HUES64 (cell line): ENCODE data around the gene SGCE.

Source experiments
- H3K27ac ChIP-seq: 2 replicates; pipeline ENCODE4 v1.7.0; 2013; ENCODE audit warnings: low read depth, low read length, inconsistent platforms
- H3K27me3 ChIP-seq: 2 replicates; pipeline ENCODE4 v1.6.1; 2013; ENCODE audit warnings: mild to moderate bottlenecking, low read length; ENCODE audit not compliant: insufficient read depth
- H3K36me3 ChIP-seq: 2 replicates; pipeline ENCODE4 v1.6.1; 2013; ENCODE audit warnings: mild to moderate bottlenecking, low read length; ENCODE audit not compliant: insufficient read depth
- H3K4me1 ChIP-seq: 2 replicates; pipeline ENCODE4 v1.6.1; 2013; ENCODE audit warnings: mild to moderate bottlenecking, low read length, moderate library complexity; ENCODE audit not compliant: insufficient read depth
- H3K4me3 ChIP-seq: 2 replicates; pipeline ENCODE4 v1.5.1; 2013; ENCODE audit warnings: mild to moderate bottlenecking, low read length, moderate library complexity
- H3K9ac ChIP-seq: 2 replicates; pipeline ENCODE4 v1.6.1; 2013; ENCODE audit warnings: mild to moderate bottlenecking, low read depth, low read length
- H3K9me3 ChIP-seq: 2 replicates; pipeline ENCODE4 v1.6.1; 2013; ENCODE audit warnings: low read depth, low read length; ENCODE audit not compliant: insufficient read depth
- whole genome bisulfite sequencing: fragments of 150-250, 120-280 bp; methylation state at CpG from one replicate; pipeline ENCODE4 v1.1.7; 2013; ENCODE audit warnings: missing lambda C conversion rate; 5-methylcytosine and 5-hydroxymethylcytosine counted together

SGCE gene

GRCh38 chr7:94676431-94676830 is 20.5 kb upstream of the SGCE start:
- Histone ChIP-seq H3K9ac (no peak overlapping the region), H3K4me1 (no peaks in the 10 kb centered on the region; the same call in 1 of the 2 replicates), H3K27ac (no peak overlapping the region), H3K9me3 (no peaks in the 10 kb centered on the region), H3K27me3 (no peaks in the 10 kb centered on the region), H3K36me3 (no peaks in the 10 kb centered on the region), H3K4me3 (no peak overlapping the region)
- 95% methylated on average over 2 of the region's 3 CpGs for WGBS

DNA sequence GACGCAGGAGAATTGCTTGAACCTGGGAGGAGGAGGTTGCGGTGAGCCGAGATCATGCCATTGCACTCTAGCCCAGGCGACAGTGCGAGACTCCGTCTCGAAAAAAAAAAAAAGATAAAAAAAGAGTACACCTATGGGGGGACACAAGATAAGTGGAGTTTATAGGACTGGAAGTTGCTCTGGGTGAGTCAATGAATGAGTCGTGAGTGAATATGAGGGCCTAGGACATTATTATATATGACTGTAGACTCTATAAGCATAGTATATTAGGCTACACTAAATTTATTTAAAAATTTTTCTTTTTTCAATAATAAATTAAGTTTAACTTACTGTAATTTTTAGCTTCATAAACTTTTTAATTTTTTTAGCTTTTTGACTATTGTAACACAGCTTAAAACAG is 19.4 kb upstream of the SGCE start:
- no peak overlapping the region for H3K9ac ChIP-seq
- WGBS: 97% methylated on average over 8 of the region's 8 CpGs
- no peak overlapping the region for H3K4me3 ChIP-seq
- no peaks in the 10 kb centered on the region for H3K36me3 ChIP-seq
- H3K27ac ChIP-seq: no peak overlapping the region
- H3K4me1 ChIP-seq: no peaks in the 10 kb centered on the region; the same call in 1 of the 2 replicates
- H3K9me3 ChIP-seq: no peaks in the 10 kb centered on the region
- no peaks in the 10 kb centered on the region for H3K27me3 ChIP-seq

- Histone ChIP-seq H3K27ac (no peak overlapping the region), H3K4me3 (no peak overlapping the region), H3K27me3 (no peaks in the 10 kb centered on the region), H3K36me3 (no peaks in the 10 kb centered on the region), H3K4me1 (no peaks in the 10 kb centered on the region), H3K9me3 (no peaks in the 10 kb centered on the region), H3K9ac (no peak overlapping the region)
- WGBS: 93% methylated on average over 4 of the region's 4 CpGs
Measured at GRCh38 chr7:94671444-94672235, 15.7 kb upstream of the SGCE start.

DNA sequence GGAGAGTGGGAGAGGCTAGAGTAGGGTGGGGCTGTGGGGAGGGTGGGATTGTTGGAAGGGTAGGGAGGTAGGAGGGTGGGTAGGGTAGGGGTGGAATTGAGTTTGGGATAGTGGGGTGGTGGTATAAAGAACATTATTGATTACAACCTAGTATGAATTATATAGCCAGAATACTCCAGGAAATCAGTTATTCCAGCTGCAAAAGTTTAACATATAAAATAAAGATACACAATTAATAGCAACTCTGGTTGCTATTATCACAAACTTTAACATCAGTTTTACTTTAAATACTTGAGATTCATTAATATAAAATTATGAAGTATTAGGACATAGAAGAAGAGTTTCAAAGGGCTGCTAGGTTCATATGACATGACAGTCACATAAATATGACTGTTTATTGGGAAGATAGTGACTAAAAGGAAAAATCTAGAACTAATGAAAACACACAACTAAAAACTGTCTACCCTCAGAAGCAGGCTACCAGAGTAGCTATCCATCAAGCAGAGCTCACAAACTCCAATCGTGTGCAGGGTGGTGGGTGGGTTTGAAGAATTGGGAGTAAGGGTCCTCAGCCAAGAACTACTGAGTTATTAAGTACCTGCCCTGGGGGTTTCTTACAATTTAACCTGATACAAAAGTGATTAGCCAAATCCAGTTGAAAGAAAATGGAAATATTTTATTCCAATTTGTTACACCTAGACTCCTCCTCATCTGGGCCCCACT is 14.0 kb upstream of the SGCE start:
- Histone ChIP-seq H3K9me3 (no peaks in the 10 kb centered on the region), H3K4me3 (no peak overlapping the region), H3K9ac (no peak overlapping the region), H3K27ac (no peak overlapping the region), H3K4me1 (no peaks in the 10 kb centered on the region), H3K27me3 (no peaks in the 10 kb centered on the region), H3K36me3 (peaks cover 5% of the 10 kb centered on the region; the same call in 1 of the 2 replicates)
- WGBS: 100% methylated on average over 1 of the region's 1 CpG

- Histone ChIP-seq H3K9me3 (no peaks in the 10 kb centered on the region), H3K36me3 (peaks cover 19% of the 10 kb centered on the region; the same call in 1 of the 2 replicates), H3K4me3 (no peak overlapping the region), H3K27me3 (no peaks in the 10 kb centered on the region), H3K4me1 (no peaks in the 10 kb centered on the region), H3K9ac (no peak overlapping the region), H3K27ac (no peak overlapping the region)
- WGBS: 92% methylated on average over 3 of the region's 3 CpGs
Measured at GRCh38 chr7:94666879-94667587, 11.1 kb upstream of the SGCE start.

- 97% methylated on average over 18 of the region's 18 CpGs for WGBS
- no peaks in the 10 kb centered on the region for H3K4me1 ChIP-seq
- no peak overlapping the region for H3K27ac ChIP-seq
- H3K36me3 ChIP-seq: peaks cover 19% of the 10 kb centered on the region; the same call in 1 of the 2 replicates
- no peak overlapping the region for H3K9ac ChIP-seq
- no peaks in the 10 kb centered on the region for H3K9me3 ChIP-seq
- H3K4me3 ChIP-seq: no peak overlapping the region
- H3K27me3 ChIP-seq: no peaks in the 10 kb centered on the region
Measured at GRCh38 chr7:94665426-94665825, 9.5 kb upstream of the SGCE start.

DNA sequence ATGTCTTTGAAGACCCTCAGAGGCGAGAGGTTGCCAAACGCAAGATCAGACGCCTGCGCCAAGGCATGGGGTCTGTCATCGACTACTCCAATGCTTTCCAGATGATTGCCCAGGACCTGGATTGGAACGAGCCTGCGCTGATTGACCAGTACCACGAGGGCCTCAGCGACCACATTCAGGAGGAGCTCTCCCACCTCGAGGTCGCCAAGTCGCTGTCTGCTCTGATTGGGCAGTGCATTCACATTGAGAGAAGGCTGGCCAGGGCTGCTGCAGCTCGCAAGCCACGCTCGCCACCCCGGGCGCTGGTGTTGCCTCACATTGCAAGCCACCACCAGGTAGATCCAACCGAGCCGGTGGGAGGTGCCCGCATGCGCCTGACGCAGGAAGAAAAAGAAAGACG is 8.1 kb upstream of the SGCE start:
- H3K27ac ChIP-seq: no peak overlapping the region
- H3K27me3 ChIP-seq: no peaks in the 10 kb centered on the region
- no peaks in the 10 kb centered on the region for H3K9me3 ChIP-seq
- H3K9ac ChIP-seq: no peak overlapping the region
- H3K4me1 ChIP-seq: peaks cover 3% of the 10 kb centered on the region; the same call in 1 of the 2 replicates
- H3K36me3 ChIP-seq: peaks cover 19% of the 10 kb centered on the region; the same call in 1 of the 2 replicates
- no peak overlapping the region for H3K4me3 ChIP-seq
- WGBS: 97% methylated on average over 23 of the region's 23 CpGs

GRCh38 chr7:94662548-94662947 is 6.6 kb upstream of the SGCE start:
- no peak overlapping the region for H3K27ac ChIP-seq
- H3K36me3 ChIP-seq: peaks cover 19% of the 10 kb centered on the region; the same call in 1 of the 2 replicates
- WGBS: 88% methylated on average over 1 of the region's 1 CpG
- H3K9me3 ChIP-seq: no peaks in the 10 kb centered on the region
- H3K9ac ChIP-seq: no peak overlapping the region
- no peak overlapping the region for H3K4me3 ChIP-seq
- H3K4me1 ChIP-seq: peaks cover 8% of the 10 kb centered on the region; the same call in 1 of the 2 replicates
- H3K27me3 ChIP-seq: no peaks in the 10 kb centered on the region

- Histone ChIP-seq H3K4me1 (peaks cover 8% of the 10 kb centered on the region; the same call in 1 of the 2 replicates), H3K36me3 (peaks cover 15% of the 10 kb centered on the region; the same call in 1 of the 2 replicates), H3K27me3 (0 out of 2 replicates have a peak, but pooled peaks cover under 1% of the 10 kb centered on the region), H3K27ac (no peak overlapping the region), H3K4me3 (no peak overlapping the region), H3K9ac (no peak overlapping the region), H3K9me3 (0 out of 2 replicates have a peak, but pooled peaks cover 9% of the 10 kb centered on the region)
Measured at GRCh38 chr7:94660006-94660405, 4.1 kb upstream of the SGCE start.

DNA sequence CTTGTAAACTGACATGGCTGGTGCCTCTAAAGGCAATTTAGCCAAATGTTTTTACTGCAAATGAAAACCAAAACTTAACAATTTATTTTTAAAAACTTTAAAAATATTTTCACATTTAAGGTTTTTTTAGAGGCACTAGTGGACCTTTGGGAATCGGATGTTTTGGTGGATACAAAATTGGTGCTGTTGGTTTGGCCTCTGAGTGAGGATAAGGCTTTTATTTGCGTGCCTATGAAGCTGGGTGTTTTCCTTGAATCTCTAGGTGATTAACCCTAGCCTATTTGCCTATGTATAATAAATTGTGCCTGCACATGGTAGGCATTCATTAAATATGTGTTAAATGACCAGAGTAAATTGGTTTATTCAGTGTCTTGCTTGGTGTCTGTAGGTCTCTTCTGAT is 2.9 kb upstream of the SGCE start:
- Histone ChIP-seq H3K27ac (no peak overlapping the region), H3K36me3 (0 out of 2 replicates have a peak, but pooled peaks cover 5% of the 10 kb centered on the region), H3K27me3 (peaks cover 12% of the 10 kb centered on the region), H3K9ac (no peak overlapping the region), H3K4me3 (peak overlapping the region; percentile 40), H3K4me1 (peaks cover 19% of the 10 kb centered on the region), H3K9me3 (0 out of 2 replicates have a peak, but pooled peaks cover 9% of the 10 kb centered on the region)
- WGBS: 92% methylated on average over 2 of the region's 2 CpGs
